GM20000 (cell line): Measurements from ENCODE around the gene TNS3.
"Not testable (repeated sequence)": the region's sequence is repeated elsewhere in the genome, so short reads cannot be mapped to it uniquely, and the experiment has no call there.

ENCODE experiments used
- DNase-seq: peaks from one replicate; pipeline ENCODE4 v3.0.0; 2012; ENCODE audit warnings: low spot score
- CTCF ChIP-seq: IDR thresholded peaks from 2 replicates; pipeline ENCODE4 v1.5.1; 2012; ENCODE audit warnings: mild to moderate bottlenecking, control low read depth; ENCODE audit errors: extremely low read depth, missing control alignments

The TNS3 gene

GRCh38 chr7:47448971-47449370 lies 132.9 kb downstream of the TNS3 start:
- no peak for DNase-seq
- no peak for TF ChIP-seq CTCF

- DNase-seq: no peak
- TF ChIP-seq CTCF: no peak
These were observed 134.1 kb downstream of the TNS3 start for GRCh38 chr7:47447621-47448349.

GRCh38 chr7:47446871-47447466 lies 134.9 kb downstream of the TNS3 start:
- TF ChIP-seq CTCF: no peak
- no peak for DNase-seq

GRCh38 chr7:47444376-47445098 lies 137.4 kb downstream of the TNS3 start:
- DNase-seq: peak; percentile 48
- peak; percentile 54 for TF ChIP-seq CTCF

GRCh38 chr7:47443049-47443448 lies 138.9 kb downstream of the TNS3 start:
- TF ChIP-seq CTCF: no peak
- DNase-seq: no peak

- TF ChIP-seq CTCF: no peak
- no peak for DNase-seq
These were observed 139.4 kb downstream of the TNS3 start for GRCh38 chr7:47442605-47442865.

GRCh38 chr7:47441796-47442604 lies 139.9 kb downstream of the TNS3 start:
- no peak for DNase-seq
- no peak for TF ChIP-seq CTCF

- not testable (repeated sequence) for DNase-seq
These were observed 140.9 kb downstream of the TNS3 start for GRCh38 chr7:47441048-47441447.
